Measurements from ENCODE around the gene TMEM163.

Gene TMEM163

GRCh38 chr2:134498654-134499053 is 220.1 kb downstream of the TMEM163 start:
- DNase-seq (ENCODE audit: low read depth), result no peak
- TF ChIP-seq CTCF (conservative IDR thresholded peaks at IDR 0.05; ENCODE audit: low read depth, low read length), result no peak
- H3K4me3 ChIP-seq (ENCODE audit: low read depth, low read length), result no peak overlapping the region

- no peak overlapping the region for H3K4me3 ChIP-seq (ENCODE audit: low read depth, low read length)
- TF ChIP-seq CTCF (conservative IDR thresholded peaks at IDR 0.05; ENCODE audit: low read depth, low read length), result no peak
- DNase-seq (ENCODE audit: low read depth), result no peak
These were observed 225.0 kb downstream of the TMEM163 start for GRCh38 chr2:134493797-134494196.

GRCh38 chr2:134491771-134492441 is 226.9 kb downstream of the TMEM163 start:
- no peak overlapping the region for H3K4me3 ChIP-seq (ENCODE audit: low read depth, low read length)
- DNase-seq (ENCODE audit: low read depth), result no peak
- no peak for TF ChIP-seq CTCF (conservative IDR thresholded peaks at IDR 0.05; ENCODE audit: low read depth, low read length)

GRCh38 chr2:134491022-134491421 is 227.8 kb downstream of the TMEM163 start:
- DNase-seq (ENCODE audit: low read depth), result no peak
- no peak for TF ChIP-seq CTCF (conservative IDR thresholded peaks at IDR 0.05; ENCODE audit: low read depth, low read length)
- H3K4me3 ChIP-seq (ENCODE audit: low read depth, low read length), result no peak overlapping the region

- TF ChIP-seq CTCF (conservative IDR thresholded peaks at IDR 0.05; ENCODE audit: low read depth, low read length), result no peak
- no peak overlapping the region for H3K4me3 ChIP-seq (ENCODE audit: low read depth, low read length)
- no peak for DNase-seq (ENCODE audit: low read depth)
These were observed 228.2 kb downstream of the TMEM163 start for GRCh38 chr2:134490559-134490958.

- DNase-seq (ENCODE audit: low read depth), result no peak
- TF ChIP-seq CTCF (conservative IDR thresholded peaks at IDR 0.05; ENCODE audit: low read depth, low read length), result no peak
These were observed 228.9 kb downstream of the TMEM163 start for GRCh38 chr2:134489732-134490384.

More at GRCh38 chr2:134489732-134490384, 228.9 kb downstream of the TMEM163 start:
- no peak overlapping the region for H3K4me3 ChIP-seq (ENCODE audit: low read depth, low read length)
